Fibroblast of skin of left quadriceps (primary cell): ENCODE data around the gene UNC5B.

Experiments used
- DNase-seq, 2 experiments: peaks; one replicate each; pipeline ENCODE4 v3.0.0-alpha.2; 2013; ENCODE audit warnings: low read depth in 2 of 2

The UNC5B gene

GRCh38 chr10:71254834-71255549 lies 42.6 kb downstream of the UNC5B start:
- no peak for DNase-seq

GRCh38 chr10:71255550-71255807 lies 43.1 kb downstream of the UNC5B start:
- no peak for DNase-seq

GRCh38 chr10:71255808-71256660 lies 43.7 kb downstream of the UNC5B start:
- DNase-seq = no peak

- DNase-seq = no peak
These were observed 44.4 kb downstream of the UNC5B start for GRCh38 chr10:71256661-71257318.

GRCh38 chr10:71257319-71257997 lies 45.1 kb downstream of the UNC5B start:
- no peak for DNase-seq

- no peak for DNase-seq
These were observed 45.7 kb downstream of the UNC5B start for GRCh38 chr10:71258046-71258445.

GRCh38 chr10:71258446-71259145 lies 46.2 kb downstream of the UNC5B start:
- DNase-seq = no peak

- DNase-seq = no peak
These were observed 46.9 kb downstream of the UNC5B start for GRCh38 chr10:71259282-71259681.

GRCh38 chr10:71259815-71260501 lies 47.6 kb downstream of the UNC5B start:
- DNase-seq = no peak

GRCh38 chr10:71260622-71261325 lies 48.4 kb downstream of the UNC5B start:
- peak in 1 of 2 experiments; percentile 37 for DNase-seq

- DNase-seq = no peak
These were observed 49.7 kb downstream of the UNC5B start for GRCh38 chr10:71262027-71262426.

- no peak for DNase-seq
These were observed 50.4 kb downstream of the UNC5B start for GRCh38 chr10:71262817-71263216.

- DNase-seq = no peak
These were observed 51.0 kb downstream of the UNC5B start for GRCh38 chr10:71263376-71263775.

GRCh38 chr10:71264345-71265200 lies 52.2 kb downstream of the UNC5B start:
- no peak for DNase-seq

- DNase-seq = no peak
These were observed 52.8 kb downstream of the UNC5B start for GRCh38 chr10:71265201-71265575.

GRCh38 chr10:71265618-71266146 lies 53.3 kb downstream of the UNC5B start:
- no peak for DNase-seq

GRCh38 chr10:71266147-71266917 lies 54.0 kb downstream of the UNC5B start:
- DNase-seq = peak; percentile 77

GRCh38 chr10:71266918-71267442 lies 54.6 kb downstream of the UNC5B start:
- no peak for DNase-seq
